Smooth muscle cell (in vitro differentiated cells): Measurements from ENCODE around the gene DSE. TPM values are rescaled to one million over a fixed set of nuclear protein-coding genes. Genes with fewer than 3 reads are reported as not detected.

Source experiments
- DNase-seq: peaks from one replicate; lab custom pipeline; 2025; ENCODE audit not compliant: unreplicated experiment; lab: John Stamatoyannopoulos, UW
- H2AFZ ChIP-seq: fragments of 200-600 bp; sonication (generic); 2 replicates; pipeline ENCODE4 v1.6.0; 2016; ENCODE audit warnings: antibody characterized with exemption, low read depth, mild to moderate bottlenecking
- H3F3A ChIP-seq: fragments of 200-600 bp; sonication (generic); 2 replicates; pipeline ENCODE4 v1.6.0; 2017; ENCODE audit warnings: antibody characterized with exemption, low read depth
- H3K27ac ChIP-seq: fragments of 200-600 bp; sonication (generic); 2 replicates; pipeline ENCODE4 v1.5.1; 2016; ENCODE audit warnings: low read depth, mild to moderate bottlenecking
- H3K27me3 ChIP-seq: fragments of 200-600 bp; sonication (generic); 2 replicates; pipeline ENCODE4 v1.6.1; 2016; ENCODE audit warnings: low read depth, mild to moderate bottlenecking
- H3K36me3 ChIP-seq: fragments of 200-600 bp; sonication (generic); 2 replicates; pipeline ENCODE4 v1.5.1; 2016; ENCODE audit warnings: low read depth
- H3K4me1 ChIP-seq: fragments of 200-600 bp; sonication (generic); 2 replicates; pipeline ENCODE4 v1.5.1; 2016; ENCODE audit warnings: low read depth
- H3K4me2 ChIP-seq: fragments of 200-600 bp; sonication (generic); 2 replicates; pipeline ENCODE4 v1.6.0; 2016; ENCODE audit warnings: mild to moderate bottlenecking
- H3K4me3 ChIP-seq: fragments of 200-600 bp; sonication (generic); 2 replicates; pipeline ENCODE4 v1.5.1; 2016; ENCODE audit warnings: mild to moderate bottlenecking
- H3K79me2 ChIP-seq: fragments of 200-600 bp; sonication (generic); 2 replicates; pipeline ENCODE4 v1.6.0; 2016; ENCODE audit warnings: low read depth, mild to moderate bottlenecking
- H3K9ac ChIP-seq: fragments of 200-600 bp; sonication (generic); 2 replicates; pipeline ENCODE4 v1.6.0; 2016; ENCODE audit warnings: low read depth
- H3K9me3 ChIP-seq: fragments of 200-600 bp; sonication (generic); replicated peaks from 2 replicates; pipeline ENCODE4 v1.5.1; 2016; ENCODE audit warnings: low read depth
- H4K20me1 ChIP-seq: fragments of 200-600 bp; sonication (generic); 2 replicates; pipeline ENCODE4 v1.6.0; 2016; ENCODE audit warnings: low read depth
- WGBS: methylation state at CpG from one replicate; pipeline ENCODE4 v1.1.7; 2016; ENCODE audit warnings: low lambda C conversion rate; 5-methylcytosine and 5-hydroxymethylcytosine counted together
- polyA plus RNA-seq: library from polyadenylated mRNA; unstranded; fragments of >200 nt; fragmentation: Nextera tagmentation; extraction: Ambion mirVana; gene quantifications from 2 replicates; pipeline ENCODE4 v1.2.1, GENCODE V29; 2016
- total RNA-seq: library from RNA; depleted of rRNA; stranded (reverse); fragments of >200 nt; gene quantifications from 2 replicates; pipeline ENCODE4 v1.2.3, GENCODE V29; 2014
- TF ChIP-seq, protein P1 (sequence below): fragments of 200-600 bp; sonication (generic); IDR thresholded peaks from 2 replicates; pipeline ENCODE4 v1.5.1; 2017; ENCODE audit warnings: borderline replicate concordance, mild to moderate bottlenecking, antibody characterized with exemption; ENCODE audit not compliant: insufficient read depth, poor library complexity, severe bottlenecking

Gene DSE
- total and polyA plus RNA-seq, 2 experiments from 2014 or later = 38.6 to 76.2 TPM

DNA sequence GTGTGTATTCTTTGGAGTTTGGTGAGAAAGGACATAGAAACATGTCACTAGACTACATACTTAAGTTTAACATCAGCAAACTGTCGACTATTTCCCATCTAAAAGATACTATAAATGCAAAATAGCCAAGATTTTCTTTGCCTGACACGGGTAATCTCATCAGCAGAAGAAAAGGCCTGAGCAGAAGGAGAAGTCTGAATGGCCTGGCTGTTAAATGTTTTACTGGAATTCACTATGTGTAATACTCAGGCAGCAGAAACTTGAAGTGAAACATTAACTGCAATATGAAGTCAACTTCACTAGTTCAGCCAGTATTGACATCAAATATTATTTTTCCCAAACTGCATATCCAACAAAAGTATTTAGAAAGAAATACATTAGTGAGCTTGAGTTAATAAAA, 6.4 kb upstream of the DSE start:
- H3K79me2 ChIP-seq = peaks cover 4% of the 10 kb centered on the region
- no peak for DNase-seq
- no peaks in the 10 kb centered on the region for H3F3A ChIP-seq
- H2AFZ ChIP-seq = peak overlapping the region; percentile 5
- H3K27ac ChIP-seq = peak overlapping the region; percentile 56
- H3K36me3 ChIP-seq = no peaks in the 10 kb centered on the region
- no peaks in the 10 kb centered on the region for H4K20me1 ChIP-seq
- TF ChIP-seq, protein P1, sequence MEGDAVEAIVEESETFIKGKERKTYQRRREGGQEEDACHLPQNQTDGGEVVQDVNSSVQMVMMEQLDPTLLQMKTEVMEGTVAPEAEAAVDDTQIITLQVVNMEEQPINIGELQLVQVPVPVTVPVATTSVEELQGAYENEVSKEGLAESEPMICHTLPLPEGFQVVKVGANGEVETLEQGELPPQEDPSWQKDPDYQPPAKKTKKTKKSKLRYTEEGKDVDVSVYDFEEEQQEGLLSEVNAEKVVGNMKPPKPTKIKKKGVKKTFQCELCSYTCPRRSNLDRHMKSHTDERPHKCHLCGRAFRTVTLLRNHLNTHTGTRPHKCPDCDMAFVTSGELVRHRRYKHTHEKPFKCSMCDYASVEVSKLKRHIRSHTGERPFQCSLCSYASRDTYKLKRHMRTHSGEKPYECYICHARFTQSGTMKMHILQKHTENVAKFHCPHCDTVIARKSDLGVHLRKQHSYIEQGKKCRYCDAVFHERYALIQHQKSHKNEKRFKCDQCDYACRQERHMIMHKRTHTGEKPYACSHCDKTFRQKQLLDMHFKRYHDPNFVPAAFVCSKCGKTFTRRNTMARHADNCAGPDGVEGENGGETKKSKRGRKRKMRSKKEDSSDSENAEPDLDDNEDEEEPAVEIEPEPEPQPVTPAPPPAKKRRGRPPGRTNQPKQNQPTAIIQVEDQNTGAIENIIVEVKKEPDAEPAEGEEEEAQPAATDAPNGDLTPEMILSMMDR = no peak
- H3K4me1 ChIP-seq = peaks cover 10% of the 10 kb centered on the region
- no peaks in the 10 kb centered on the region for H3K27me3 ChIP-seq
- H3K9ac ChIP-seq = no peak overlapping the region
- H3K9me3 ChIP-seq = no peaks in the 10 kb centered on the region
- WGBS = 38% methylated on average over 2 of the region's 2 CpGs
- H3K4me2 ChIP-seq = peak overlapping the region; percentile 77
- no peak overlapping the region for H3K4me3 ChIP-seq

DNA sequence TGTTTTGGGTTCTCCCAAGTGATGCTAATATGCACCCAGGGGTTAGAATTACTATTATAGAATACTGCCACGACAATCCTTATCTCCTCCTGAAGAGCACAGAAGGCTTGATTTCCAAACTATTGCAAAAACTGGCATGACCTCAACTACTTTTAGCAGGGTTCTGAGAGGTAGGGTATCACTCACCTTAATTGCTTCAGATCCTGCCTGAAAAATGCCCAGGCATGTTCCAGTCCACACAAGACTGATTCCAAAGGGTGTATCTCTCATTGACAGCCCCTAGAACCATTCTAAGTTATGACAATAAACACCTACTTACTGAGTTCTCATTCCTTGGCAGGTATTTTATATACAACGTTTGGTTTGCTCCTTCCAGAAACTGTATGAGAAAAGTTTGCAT, 5.0 kb upstream of the DSE start:
- no peak for DNase-seq
- Histone ChIP-seq H3K9ac (no peak overlapping the region), H3K27ac (no peak overlapping the region), H3K4me2 (no peak overlapping the region), H3F3A (no peaks in the 10 kb centered on the region), H4K20me1 (no peaks in the 10 kb centered on the region), H3K36me3 (no peaks in the 10 kb centered on the region), H3K4me3 (no peak overlapping the region), H3K9me3 (no peaks in the 10 kb centered on the region), H3K4me1 (peaks cover 13% of the 10 kb centered on the region), H2AFZ (no peak overlapping the region), H3K27me3 (no peaks in the 10 kb centered on the region), H3K79me2 (peaks cover 5% of the 10 kb centered on the region)
- TF ChIP-seq, protein P1 = no peak
- 85% methylated on average over 2 of the region's 2 CpGs for WGBS

DNA sequence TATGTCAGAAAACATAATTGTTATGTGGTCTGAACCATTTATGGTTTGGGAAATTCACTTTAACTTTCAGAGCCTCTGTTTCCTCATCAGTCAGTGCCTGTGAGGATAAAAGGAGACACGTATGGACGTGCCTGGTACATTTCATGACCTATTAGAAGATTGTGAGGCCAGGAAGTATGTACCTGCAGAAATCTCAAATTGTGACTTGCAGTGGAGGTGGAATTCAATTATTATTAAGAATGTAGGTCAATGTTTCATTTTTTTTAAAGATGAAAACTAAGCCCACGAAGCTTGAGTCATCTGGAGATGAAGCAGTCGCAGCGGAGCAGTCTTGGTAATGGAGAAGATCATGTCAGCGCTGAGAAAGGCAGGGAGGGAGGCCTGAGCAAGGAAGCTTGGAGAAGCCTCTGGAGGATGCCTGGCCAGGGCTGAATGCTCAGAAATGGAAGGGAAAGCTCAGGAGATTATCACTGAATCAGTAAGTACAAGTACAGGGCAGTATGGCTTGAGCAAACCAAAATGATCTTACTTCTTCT, 3.9 kb upstream of the DSE start:
- no peak for DNase-seq
- H3K9ac ChIP-seq = no peak overlapping the region
- H3K4me1 ChIP-seq = peaks cover 13% of the 10 kb centered on the region
- peaks cover 5% of the 10 kb centered on the region for H3K79me2 ChIP-seq
- no peak overlapping the region for H2AFZ ChIP-seq
- no peaks in the 10 kb centered on the region for H4K20me1 ChIP-seq
- 53% methylated on average over 6 of the region's 6 CpGs for WGBS
- H3K4me3 ChIP-seq = no peak overlapping the region
- no peak overlapping the region for H3K4me2 ChIP-seq
- peak overlapping the region; percentile 3 for H3K27ac ChIP-seq
- H3F3A ChIP-seq = no peaks in the 10 kb centered on the region
- no peaks in the 10 kb centered on the region for H3K27me3 ChIP-seq
- H3K9me3 ChIP-seq = no peaks in the 10 kb centered on the region
- H3K36me3 ChIP-seq = no peaks in the 10 kb centered on the region
- TF ChIP-seq, protein P1 = no peak

DNA sequence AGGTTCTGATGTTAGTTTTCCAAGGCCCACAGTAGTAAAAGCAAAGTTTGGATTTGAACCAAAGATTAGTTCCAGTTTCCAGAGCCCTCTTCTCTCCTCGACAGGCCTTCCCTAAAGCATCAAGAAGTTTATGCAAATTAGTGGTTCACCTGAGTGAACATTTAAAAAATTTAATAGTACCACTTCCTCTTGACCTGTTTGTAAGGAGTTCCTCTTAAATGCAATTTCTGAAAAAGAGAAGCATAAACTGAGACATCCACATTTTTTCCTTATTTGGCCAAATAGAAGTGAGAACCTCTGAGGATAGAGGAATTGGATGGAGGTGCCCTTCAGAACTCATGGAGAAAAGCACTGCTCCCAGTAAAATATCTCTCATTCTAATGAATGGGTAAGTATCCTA, 1.2 kb upstream of the DSE start:
- TF ChIP-seq, protein P1 = no peak
- peaks cover 23% of the 10 kb centered on the region for H4K20me1 ChIP-seq
- no peaks in the 10 kb centered on the region for H3K27me3 ChIP-seq
- no peaks in the 10 kb centered on the region for H3K9me3 ChIP-seq
- WGBS = 32% methylated on average over 1 of the region's 1 CpG
- no peak overlapping the region for H2AFZ ChIP-seq
- H3K36me3 ChIP-seq = no peaks in the 10 kb centered on the region
- H3K79me2 ChIP-seq = peaks cover 29% of the 10 kb centered on the region
- H3K4me3 ChIP-seq = peak overlapping the region; percentile 82
- H3F3A ChIP-seq = no peaks in the 10 kb centered on the region
- H3K9ac ChIP-seq = peak overlapping the region; percentile 93
- H3K27ac ChIP-seq = peak overlapping the region; percentile 93
- no peak for DNase-seq
- peaks cover 9% of the 10 kb centered on the region for H3K4me1 ChIP-seq
- H3K4me2 ChIP-seq = peak overlapping the region; percentile 96
